Measurements from ENCODE around the gene PLCH1. TPM values are rescaled to one million over a fixed set of nuclear protein-coding genes. Genes with fewer than 3 reads are reported as not detected.
A peak's percentile ranks its signal among the peaks of the same experiment; 100 is the strongest.

The PLCH1 gene
- total RNA-seq, 8 experiments from 2014 or later: 3.7 to 32.9 (median 11.2) TPM

DNA sequence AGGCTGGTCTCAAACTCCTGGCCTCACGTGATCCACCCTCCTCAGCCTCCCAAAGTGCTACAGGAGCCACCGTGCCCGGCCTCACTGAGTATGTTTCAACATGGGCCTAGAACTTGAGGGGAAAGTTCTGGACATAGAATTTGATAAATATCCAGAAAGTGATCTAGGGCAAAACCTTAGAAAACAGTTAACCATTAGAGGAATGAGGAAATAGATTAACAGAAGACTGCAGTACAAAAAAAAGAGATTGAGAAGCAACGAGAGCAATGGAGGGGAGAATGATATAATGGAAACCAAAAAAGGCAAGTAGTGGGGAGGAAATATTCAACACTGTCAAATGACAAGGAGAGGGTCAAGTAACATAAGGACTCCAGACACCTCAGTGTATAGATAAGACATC lies 191.5 kb downstream of the PLCH1 start:
- no peak overlapping the region for H3K4me3 ChIP-seq
- in situ Hi-C loops (cut with MboI; ENCODE audit: low pct_unique_long_range_greater_than_20kb in 2 of 9, low sequenced_read_pairs in 9 of 9, unreplicated experiment in 9 of 9): no loop called here
- WGBS, 10 experiments: 33 to 100% (median 85%) methylated on average over 1 to 4 of the region's 4 CpGs; no CpG with 5 or more reads in 1 of the 10 experiments
- no peaks in the 10 kb centered on the region for H3K4me1 ChIP-seq (replicated peaks in 1 of 2)
- no peak for ATAC-seq (replicated peaks in 6 of 8)
- H3K27ac ChIP-seq: no peak overlapping the region

- 54 to 100% (median 96%) methylated on average over 2 to 3 of the region's 3 CpGs for WGBS, 10 experiments
- H3K4me1 ChIP-seq (replicated peaks in 1 of 2): no peaks in the 10 kb centered on the region
- in situ Hi-C loops (cut with MboI; ENCODE audit: low pct_unique_long_range_greater_than_20kb in 2 of 9, low sequenced_read_pairs in 9 of 9, unreplicated experiment in 9 of 9): no loop called here
- no peak for ATAC-seq (replicated peaks in 6 of 8)
- H3K27ac ChIP-seq: no peak overlapping the region
- no peak overlapping the region for H3K4me3 ChIP-seq
Measured at GRCh38 chr3:155550391-155550790, 194.5 kb downstream of the PLCH1 start.

- in situ Hi-C loops (cut with MboI; ENCODE audit: low pct_unique_long_range_greater_than_20kb in 2 of 9, low sequenced_read_pairs in 9 of 9, unreplicated experiment in 9 of 9): no loop called here
- Histone ChIP-seq H3K4me1 (replicated peaks in 1 of 2) (no peaks in the 10 kb centered on the region), H3K27ac (no peak overlapping the region), H3K4me3 (no peak overlapping the region)
- ATAC-seq (replicated peaks in 6 of 8): no peak
- 50 to 92% (median 72%) methylated on average over 1 to 2 of the region's 2 CpGs; no CpG with 5 or more reads in 3 of the 10 experiments for WGBS, 10 experiments
Measured at GRCh38 chr3:155549087-155549486, 195.8 kb downstream of the PLCH1 start.

GRCh38 chr3:155548195-155548594 lies 196.7 kb downstream of the PLCH1 start:
- H3K4me1 ChIP-seq (replicated peaks in 1 of 2): no peaks in the 10 kb centered on the region
- peak in 4 of 8 experiments; percentile 34 to 100 (median 95) for ATAC-seq (replicated peaks in 6 of 8)
- in situ Hi-C loops (cut with MboI; ENCODE audit: low pct_unique_long_range_greater_than_20kb in 2 of 9, low sequenced_read_pairs in 9 of 9, unreplicated experiment in 9 of 9): no loop called here
- WGBS, 10 experiments: 0 to 100% (median 90%) methylated on average over 1 to 2 of the region's 2 CpGs; no CpG with 5 or more reads in 2 of the 10 experiments
- H3K27ac ChIP-seq: no peak overlapping the region
- H3K4me3 ChIP-seq: no peak overlapping the region

DNA sequence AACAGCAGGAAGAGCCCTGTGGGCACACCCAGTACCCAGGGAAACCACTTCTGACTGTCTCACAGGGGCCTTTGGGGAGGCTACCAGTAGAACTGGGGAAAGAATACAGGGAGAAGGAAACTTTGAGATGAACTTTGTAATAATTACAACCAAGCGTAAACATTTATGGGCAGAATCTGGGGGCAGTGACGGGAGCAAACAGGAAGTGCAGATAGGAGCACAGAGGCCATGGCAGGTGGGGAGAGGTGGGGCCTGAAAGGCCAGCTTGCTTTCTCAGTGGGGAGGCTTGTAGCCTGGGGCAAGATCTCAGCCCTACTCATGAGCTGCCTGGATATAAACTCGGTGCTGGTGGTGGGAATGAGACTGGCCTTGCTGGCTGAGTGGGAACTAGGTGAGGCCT lies 209.8 kb downstream of the PLCH1 start:
- in situ Hi-C loops (cut with MboI; ENCODE audit: low pct_unique_long_range_greater_than_20kb in 2 of 9, low sequenced_read_pairs in 9 of 9, unreplicated experiment in 9 of 9): no loop called here
- H3K4me3 ChIP-seq: no peak overlapping the region
- H3K27ac ChIP-seq: no peak overlapping the region
- ATAC-seq (replicated peaks in 6 of 8): no peak
- WGBS, 10 experiments: 66 to 100% (median 78%) methylated on average over 1 to 3 of the region's 3 CpGs; no CpG with 5 or more reads in 6 of the 10 experiments
- no peaks in the 10 kb centered on the region for H3K4me1 ChIP-seq (replicated peaks in 1 of 2)

DNA sequence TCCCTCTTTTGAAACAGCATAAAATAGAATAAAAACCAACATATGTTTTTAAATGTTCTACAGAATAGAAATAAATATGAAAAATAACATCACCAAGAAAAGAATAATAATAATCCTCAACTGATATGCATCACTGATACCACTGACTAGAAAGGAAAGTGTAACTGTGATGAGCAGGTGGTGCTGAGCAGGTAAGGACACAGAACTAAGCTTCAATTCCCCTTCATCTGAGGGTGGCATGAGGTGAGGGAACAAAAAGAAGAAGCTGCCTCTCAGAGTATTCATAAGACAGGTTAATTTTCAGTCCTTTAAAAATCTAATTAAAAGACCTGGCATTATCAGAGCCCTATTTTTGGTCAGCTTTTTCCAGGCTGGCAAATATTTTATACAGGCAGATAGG lies 216.3 kb downstream of the PLCH1 start:
- in situ Hi-C loops (cut with MboI; ENCODE audit: low pct_unique_long_range_greater_than_20kb in 2 of 9, low sequenced_read_pairs in 9 of 9, unreplicated experiment in 9 of 9): no loop called here
- no peak overlapping the region for H3K27ac ChIP-seq
- no peak overlapping the region for H3K4me3 ChIP-seq
- H3K4me1 ChIP-seq (replicated peaks in 1 of 2): no peaks in the 10 kb centered on the region
- ATAC-seq (replicated peaks in 6 of 8): no peak

DNA sequence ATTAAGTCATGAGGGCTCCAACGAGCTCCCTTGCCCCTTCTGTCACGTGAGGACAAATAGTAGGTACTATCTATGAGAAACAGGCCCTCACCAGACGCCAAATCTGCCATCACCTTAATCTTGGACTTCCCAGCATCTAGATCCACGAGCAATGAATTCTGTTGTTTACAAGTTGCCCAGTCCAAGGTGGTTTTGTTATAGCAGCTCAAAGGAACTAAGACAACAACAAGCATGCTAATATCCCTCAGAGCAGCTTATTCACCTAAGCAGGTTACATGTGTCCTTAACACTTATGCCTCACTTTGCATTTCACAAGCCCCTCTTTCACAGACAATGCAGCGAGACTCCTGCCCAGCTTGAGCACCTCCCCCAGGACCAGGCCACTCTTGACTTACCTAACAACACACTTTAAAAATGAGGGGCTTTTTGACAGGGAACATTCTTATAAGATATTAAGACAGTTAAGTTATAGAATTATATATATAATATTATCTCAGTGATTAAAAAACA lies 219.5 kb downstream of the PLCH1 start:
- in situ Hi-C loops (cut with MboI; ENCODE audit: low pct_unique_long_range_greater_than_20kb in 2 of 9, low sequenced_read_pairs in 9 of 9, unreplicated experiment in 9 of 9): no loop called here
- 49 to 100% (median 88%) methylated on average over 1 to 5 of the region's 5 CpGs; no CpG with 5 or more reads in 1 of the 10 experiments for WGBS, 10 experiments
- no peak overlapping the region for H3K27ac ChIP-seq
- no peak overlapping the region for H3K4me3 ChIP-seq
- peaks cover 6 to 7% of the 10 kb centered on the region in 2 donors for H3K4me1 ChIP-seq (replicated peaks in 1 of 2)
- ATAC-seq (replicated peaks in 6 of 8): no peak

DNA sequence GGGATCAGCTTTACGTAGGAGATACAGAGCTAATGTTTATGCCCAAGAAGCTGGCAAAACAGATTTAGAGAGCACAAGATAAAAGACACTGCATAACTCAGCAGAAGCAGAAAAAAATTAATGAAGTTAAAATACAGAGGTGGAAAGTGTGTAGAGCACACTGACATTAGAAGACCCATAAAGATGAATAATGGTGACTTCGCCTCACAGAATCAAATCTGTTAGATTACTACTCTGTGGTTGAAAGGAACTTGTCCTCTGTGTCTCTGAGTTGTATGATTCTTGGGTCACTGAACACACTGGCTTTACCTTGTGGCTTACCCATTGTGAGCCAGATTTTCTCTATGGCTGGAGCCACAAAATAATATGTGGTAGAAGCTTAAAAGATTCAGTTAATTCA lies 224.4 kb downstream of the PLCH1 start:
- Histone ChIP-seq H3K4me3 (no peak overlapping the region), H3K4me1 (replicated peaks in 1 of 2) (peaks cover 29 to 32% of the 10 kb centered on the region in 2 donors), H3K27ac (no peak overlapping the region)
- peak in 5 of 8 experiments; percentile 44 to 86 (median 85) for ATAC-seq (replicated peaks in 6 of 8)
- in situ Hi-C loops (cut with MboI; ENCODE audit: low pct_unique_long_range_greater_than_20kb in 2 of 9, low sequenced_read_pairs in 9 of 9, unreplicated experiment in 9 of 9): no loop called here
- WGBS, 10 experiments: 0 to 85% (median 65%) methylated on average over 1 to 2 of the region's 2 CpGs; no CpG with 5 or more reads in 2 of the 10 experiments

DNA sequence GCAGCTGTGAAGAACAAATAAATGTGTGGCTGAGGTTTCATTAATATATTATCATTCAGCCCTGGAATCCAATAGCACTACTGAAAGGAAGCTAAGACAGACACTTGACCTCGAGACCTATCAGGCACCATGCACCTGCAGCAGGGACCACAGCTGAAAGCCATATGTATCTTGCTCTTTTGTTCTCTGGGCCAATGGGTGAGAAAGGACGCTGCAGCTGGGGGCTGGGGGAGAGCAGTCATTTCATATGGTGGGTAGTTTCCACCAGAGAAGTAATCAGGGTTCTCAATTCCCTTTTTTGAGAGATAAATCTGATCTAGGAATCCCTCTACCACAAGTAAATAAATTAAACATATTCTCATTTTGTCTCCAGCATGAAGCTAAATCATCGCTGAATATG lies 225.8 kb downstream of the PLCH1 start:
- Histone ChIP-seq H3K27ac (peak overlapping the region in 1 of 2 donors; percentile 52), H3K4me1 (replicated peaks in 1 of 2) (peaks cover 29 to 32% of the 10 kb centered on the region in 2 donors), H3K4me3 (no peak overlapping the region)
- ATAC-seq (replicated peaks in 6 of 8): peak in 2 of 8 experiments; percentile 29 to 63
- in situ Hi-C loops (cut with MboI; ENCODE audit: low pct_unique_long_range_greater_than_20kb in 2 of 9, low sequenced_read_pairs in 9 of 9, unreplicated experiment in 9 of 9): no loop called here
- 20 to 80% (median 60%) methylated on average over 1 to 3 of the region's 3 CpGs; no CpG with 5 or more reads in 3 of the 10 experiments for WGBS, 10 experiments

GRCh38 chr3:155517903-155518302 lies 227.0 kb downstream of the PLCH1 start:
- Histone ChIP-seq H3K4me3 (no peak overlapping the region), H3K27ac (no peak overlapping the region), H3K4me1 (replicated peaks in 1 of 2) (peaks cover 29 to 32% of the 10 kb centered on the region in 2 donors)
- in situ Hi-C loops (cut with MboI; ENCODE audit: low pct_unique_long_range_greater_than_20kb in 2 of 9, low sequenced_read_pairs in 9 of 9, unreplicated experiment in 9 of 9): no loop called here
- peak in 4 of 8 experiments; percentile 51 to 99 (median 86) for ATAC-seq (replicated peaks in 6 of 8)
- 0 to 88% (median 50%) methylated on average over 1 of the region's 1 CpG; no CpG with 5 or more reads in 4 of the 10 experiments for WGBS, 10 experiments

- Histone ChIP-seq H3K4me3 (no peak overlapping the region), H3K4me1 (replicated peaks in 1 of 2) (peaks cover 29 to 32% of the 10 kb centered on the region in 2 donors), H3K27ac (no peak overlapping the region)
- in situ Hi-C loops (cut with MboI; ENCODE audit: low pct_unique_long_range_greater_than_20kb in 2 of 9, low sequenced_read_pairs in 9 of 9, unreplicated experiment in 9 of 9): no loop called here
- ATAC-seq (replicated peaks in 6 of 8): no peak
- 0 to 100% (median 100%) methylated on average over 1 to 2 of the region's 2 CpGs; no CpG with 5 or more reads in 4 of the 10 experiments for WGBS, 10 experiments
Measured at GRCh38 chr3:155516439-155516838, 228.4 kb downstream of the PLCH1 start.

- no peak overlapping the region for H3K27ac ChIP-seq
- 50 to 100% (median 91%) methylated on average over 1 to 5 of the region's 5 CpGs; no CpG with 5 or more reads in 2 of the 10 experiments for WGBS, 10 experiments
- H3K4me1 ChIP-seq (replicated peaks in 1 of 2): peaks cover 0 to 3% of the 10 kb centered on the region in 2 donors
- in situ Hi-C loops (cut with MboI; ENCODE audit: low pct_unique_long_range_greater_than_20kb in 2 of 9, low sequenced_read_pairs in 9 of 9, unreplicated experiment in 9 of 9): no loop called here
- H3K4me3 ChIP-seq: no peak overlapping the region
- no peak for ATAC-seq (replicated peaks in 6 of 8)
Measured at GRCh38 chr3:155512867-155513261, 232.0 kb downstream of the PLCH1 start.

GRCh38 chr3:155512175-155512866 lies 232.6 kb downstream of the PLCH1 start:
- ATAC-seq (replicated peaks in 6 of 8): no peak
- Histone ChIP-seq H3K27ac (no peak overlapping the region), H3K4me3 (no peak overlapping the region), H3K4me1 (replicated peaks in 1 of 2) (no peaks in the 10 kb centered on the region)
- in situ Hi-C loops (cut with MboI; ENCODE audit: low pct_unique_long_range_greater_than_20kb in 2 of 9, low sequenced_read_pairs in 9 of 9, unreplicated experiment in 9 of 9): no loop called here
- 29 to 100% (median 91%) methylated on average over 2 to 6 of the region's 8 CpGs; no CpG with 5 or more reads in 2 of the 10 experiments for WGBS, 10 experiments

Measured in motor neuron (in vitro differentiated cells).